Measurements from ENCODE around the gene SLC29A4. TPM values are rescaled to one million over a fixed set of nuclear protein-coding genes. Genes with fewer than 3 reads are reported as not detected.
"Not testable (repeated sequence)": the region's sequence is repeated elsewhere in the genome, so short reads cannot be mapped to it uniquely, and the experiment has no call there.

The SLC29A4 gene
- total and polyA plus RNA-seq, 8 donors: 2.4 to 8.2 (median 3.9) TPM

- no peaks in the 10 kb centered on the region for H3K9me3 ChIP-seq
- 87 to 90% (median 89%) methylated on average over 21 to 24 of the region's 24 CpGs for WGBS, 5 donors
- intact Hi-C loops (cut with DNase I; ENCODE audit: low total_unique reads): no loop called here
- H3K4me3 ChIP-seq: no peak overlapping the region
- H3K36me3 ChIP-seq: no peaks in the 10 kb centered on the region
- H3K27me3 ChIP-seq: peaks cover 0 to 30% (median 3%) of the 10 kb centered on the region in 3 donors
- no peak for TF ChIP-seq EP300 (IDR thresholded peaks at IDR 0.05)
- TF ChIP-seq CTCF (IDR thresholded peaks at IDR 0.05): no peak
- no peak for TF ChIP-seq POLR2A (IDR thresholded peaks at IDR 0.05)
- TF ChIP-seq POLR2AphosphoS5 (IDR thresholded peaks at IDR 0.05): no peak
- no peak for DNase-seq
- no peak overlapping the region for H3K27ac ChIP-seq
- peaks cover 0 to 14% (median 3%) of the 10 kb centered on the region in 4 donors for H3K4me1 ChIP-seq
These were observed 17.6 kb downstream of the SLC29A4 start for GRCh38 chr7:5300366-5300765.

GRCh38 chr7:5302577-5302976 lies 19.8 kb downstream of the SLC29A4 start:
- Histone ChIP-seq H3K4me3 (no peak overlapping the region), H3K27ac (no peak overlapping the region), H3K9me3 (no peaks in the 10 kb centered on the region), H3K36me3 (peaks cover 4 to 16% (median 14%) of the 10 kb centered on the region in 4 donors), H3K4me1 (no peaks in the 10 kb centered on the region), H3K27me3 (peaks cover 0 to 9% (median 0%) of the 10 kb centered on the region in 3 donors)
- 50 to 69% (median 55%) methylated on average over 9 to 25 of the region's 25 CpGs for WGBS, 5 donors
- intact Hi-C loops (cut with DNase I; ENCODE audit: low total_unique reads): no loop called here
- TF ChIP-seq CTCF (IDR thresholded peaks at IDR 0.05) (no peak), POLR2AphosphoS5 (IDR thresholded peaks at IDR 0.05) (no peak), POLR2A (IDR thresholded peaks at IDR 0.05) (no peak), EP300 (IDR thresholded peaks at IDR 0.05) (no peak)
- no peak for DNase-seq

- no peak overlapping the region for H3K4me3 ChIP-seq
- peaks cover 9 to 21% (median 19%) of the 10 kb centered on the region in 4 donors for H3K36me3 ChIP-seq
- H3K9me3 ChIP-seq: no peaks in the 10 kb centered on the region
- no peak overlapping the region for H3K27ac ChIP-seq
- no peaks in the 10 kb centered on the region for H3K4me1 ChIP-seq
- intact Hi-C loops (cut with DNase I; ENCODE audit: low total_unique reads): no loop called here
- DNase-seq: no peak
- no peak for TF ChIP-seq CTCF (IDR thresholded peaks at IDR 0.05)
- TF ChIP-seq POLR2A (IDR thresholded peaks at IDR 0.05): no peak
- TF ChIP-seq EP300 (IDR thresholded peaks at IDR 0.05): no peak
- no peak for TF ChIP-seq POLR2AphosphoS5 (IDR thresholded peaks at IDR 0.05)
- H3K27me3 ChIP-seq: peaks cover 0 to 4% (median 0%) of the 10 kb centered on the region in 3 donors
- WGBS, 5 donors: 62 to 77% (median 67%) methylated on average over 10 to 18 of the region's 18 CpGs
These were observed 20.3 kb downstream of the SLC29A4 start for GRCh38 chr7:5303061-5303460.

- 62 to 70% (median 69%) methylated on average over 28 to 35 of the region's 35 CpGs for WGBS, 5 donors
- DNase-seq: no peak
- no peak for TF ChIP-seq POLR2AphosphoS5 (IDR thresholded peaks at IDR 0.05)
- TF ChIP-seq EP300 (IDR thresholded peaks at IDR 0.05): no peak
- no peak for TF ChIP-seq CTCF (IDR thresholded peaks at IDR 0.05)
- no peak for TF ChIP-seq POLR2A (IDR thresholded peaks at IDR 0.05)
- no peaks in the 10 kb centered on the region for H3K9me3 ChIP-seq
- intact Hi-C loops (cut with DNase I; ENCODE audit: low total_unique reads): no loop called here
- H3K27ac ChIP-seq: no peak overlapping the region
- H3K36me3 ChIP-seq: peaks cover 17 to 29% (median 27%) of the 10 kb centered on the region in 4 donors
- H3K4me1 ChIP-seq: no peaks in the 10 kb centered on the region
- no peak overlapping the region for H3K4me3 ChIP-seq
- no peaks in the 10 kb centered on the region for H3K27me3 ChIP-seq
These were observed 21.1 kb downstream of the SLC29A4 start for GRCh38 chr7:5303591-5304505.

- H3K4me3 ChIP-seq; H3K9me3 ChIP-seq; H3K27ac ChIP-seq; H3K27me3 ChIP-seq; DNase-seq; H3K4me1 ChIP-seq; intact Hi-C loops (cut with DNase I; ENCODE audit: low total_unique reads): not testable (repeated sequence)
- 83 to 92% (median 85%) methylated on average over 8 to 9 of the region's 9 CpGs for WGBS, 5 donors
- peaks cover 23 to 41% (median 38%) of the 10 kb centered on the region in 4 donors for H3K36me3 ChIP-seq
These were observed 22.3 kb downstream of the SLC29A4 start for GRCh38 chr7:5305050-5305449.

- DNase-seq; H3K9me3 ChIP-seq; H3K4me3 ChIP-seq; H3K27ac ChIP-seq; H3K27me3 ChIP-seq; intact Hi-C loops (cut with DNase I; ENCODE audit: low total_unique reads); H3K4me1 ChIP-seq: not testable (repeated sequence)
- peaks cover 47 to 65% (median 62%) of the 10 kb centered on the region in 4 donors for H3K36me3 ChIP-seq
- 89 to 93% (median 91%) methylated on average over 23 to 39 of the region's 39 CpGs for WGBS, 5 donors
These were observed 24.7 kb downstream of the SLC29A4 start for GRCh38 chr7:5307221-5308142.

All from stomach (tissue), 9 donors.